ENCODE measurements around the gene PTGES. TPM values are rescaled to one million over a fixed set of nuclear protein-coding genes. Genes with fewer than 3 reads are reported as not detected.
A peak's percentile ranks its signal among the peaks of the same experiment; 100 is the strongest.

The PTGES gene
- total and polyA plus RNA-seq, 8 donors: 3.2 to 9.8 (median 6.1) TPM

GRCh38 chr9:129781981-129782380 lies 29.1 kb upstream of the PTGES start:
- Histone ChIP-seq H3K4me1 (peaks cover 0 to 34% of the 10 kb centered on the region in 2 donors), H3K27ac (no peak overlapping the region), H3K36me3 (no peaks in the 10 kb centered on the region), H3K9me3 (no peaks in the 10 kb centered on the region), H3K27me3 (peaks cover 0 to 4% of the 10 kb centered on the region in 2 donors), H3K4me3 (no peak overlapping the region)
- ATAC-seq (no peak), DNase-seq (no peak)
- no peak for TF ChIP-seq CTCF (IDR thresholded peaks at IDR 0.05)
- intact Hi-C loops (cut with DNase I): loop anchor here in 1 of 2 donors (2.0 kb wide), 1 partner anchor 43 kb away; no protein-coding TSS in a partner anchor

GRCh38 chr9:129781131-129781530 lies 28.3 kb upstream of the PTGES start:
- ATAC-seq: no peak
- no peak for TF ChIP-seq CTCF (IDR thresholded peaks at IDR 0.05)
- Histone ChIP-seq H3K4me3 (no peak overlapping the region), H3K36me3 (no peaks in the 10 kb centered on the region), H3K27me3 (no peaks in the 10 kb centered on the region), H3K4me1 (peaks cover 0 to 42% of the 10 kb centered on the region in 2 donors), H3K27ac (no peak overlapping the region), H3K9me3 (no peaks in the 10 kb centered on the region)
- DNase-seq: no peak
- intact Hi-C loops (cut with DNase I): no loop called here

- ATAC-seq (no peak), DNase-seq (no peak)
- no peak for TF ChIP-seq CTCF (IDR thresholded peaks at IDR 0.05)
- Histone ChIP-seq H3K4me3 (no peak overlapping the region), H3K36me3 (no peaks in the 10 kb centered on the region), H3K27me3 (no peaks in the 10 kb centered on the region), H3K27ac (no peak overlapping the region), H3K4me1 (peaks cover 0 to 51% of the 10 kb centered on the region in 2 donors), H3K9me3 (no peaks in the 10 kb centered on the region)
- intact Hi-C loops (cut with DNase I): no loop called here
Measured at GRCh38 chr9:129779560-129780190, 26.8 kb upstream of the PTGES start.

GRCh38 chr9:129778469-129778868 lies 25.6 kb upstream of the PTGES start:
- no peaks in the 10 kb centered on the region for H3K9me3 ChIP-seq
- intact Hi-C loops (cut with DNase I): no loop called here
- H3K36me3 ChIP-seq: no peaks in the 10 kb centered on the region
- H3K27me3 ChIP-seq: no peaks in the 10 kb centered on the region
- peaks cover 0 to 61% of the 10 kb centered on the region in 2 donors for H3K4me1 ChIP-seq
- DNase-seq (no peak), ATAC-seq (no peak)
- no peak overlapping the region for H3K4me3 ChIP-seq
- no peak overlapping the region for H3K27ac ChIP-seq
- no peak for TF ChIP-seq CTCF (IDR thresholded peaks at IDR 0.05)

- no peak for TF ChIP-seq CTCF (IDR thresholded peaks at IDR 0.05)
- peak overlapping the region; percentile 70 to 71 for H3K27ac ChIP-seq
- H3K4me3 ChIP-seq: no peak overlapping the region
- H3K27me3 ChIP-seq: no peaks in the 10 kb centered on the region
- intact Hi-C loops (cut with DNase I): no loop called here
- ATAC-seq: no peak
- no peaks in the 10 kb centered on the region for H3K9me3 ChIP-seq
- H3K36me3 ChIP-seq: no peaks in the 10 kb centered on the region
- DNase-seq: no peak
- peaks cover 0 to 65% of the 10 kb centered on the region in 2 donors for H3K4me1 ChIP-seq
Measured at GRCh38 chr9:129777769-129778130, 24.9 kb upstream of the PTGES start.

All from left lung (tissue), 10 donors.